ENCODE measurements around the gene CENPVL3. TPM values are rescaled to one million over a fixed set of nuclear protein-coding genes. Genes with fewer than 3 reads are reported as not detected.

The CENPVL3 gene
- total RNA-seq = not detected in 2 replicates

DNA sequence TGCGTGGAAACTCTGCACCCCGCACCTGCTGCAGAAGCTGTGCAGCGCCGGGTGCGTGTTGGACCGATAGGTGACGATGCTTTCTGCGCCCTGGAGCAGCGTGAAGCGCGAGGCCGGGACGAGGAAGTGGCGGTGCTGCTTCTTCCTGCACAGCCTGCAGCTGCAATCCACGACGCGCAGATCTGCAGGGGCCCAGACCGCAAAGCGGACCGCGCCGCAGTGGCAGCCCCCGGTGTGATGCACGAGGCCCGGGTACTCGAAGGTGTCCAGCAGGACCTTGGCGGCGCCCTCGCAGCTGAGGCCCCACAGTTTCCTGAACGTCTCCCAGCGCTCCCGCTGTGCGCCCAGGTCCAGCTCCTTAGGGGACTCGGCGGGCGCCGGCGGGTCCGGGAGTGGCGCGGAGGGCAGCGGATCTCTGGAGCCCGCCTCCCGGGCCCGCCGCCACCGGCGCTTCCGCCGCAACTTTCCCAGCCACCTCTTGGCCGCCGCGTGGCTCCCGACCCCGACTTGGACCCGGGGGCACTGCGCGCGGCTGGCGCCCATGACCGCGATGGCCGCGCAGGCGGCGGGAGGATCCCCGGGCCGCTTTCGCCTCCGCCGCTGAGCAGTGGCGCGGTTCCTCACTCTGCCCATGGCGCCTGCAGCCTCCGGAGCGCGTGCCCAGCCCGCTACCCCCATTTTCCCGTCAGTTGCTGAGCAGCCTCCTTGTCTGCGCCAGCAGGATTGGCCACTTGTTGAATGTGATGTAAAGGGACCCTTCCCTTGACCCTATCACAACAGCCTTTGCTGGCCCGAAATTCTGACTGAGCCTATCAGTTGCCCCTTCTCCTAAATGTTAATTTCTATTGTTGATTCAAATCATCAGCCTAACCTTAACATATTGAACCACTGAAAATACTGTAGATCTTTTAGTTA lies at the start of gene CENPVL3:
Gene CENPVL3, minus strand, starts transcription at position 672 of the 915 bp plus-strand sequence. Its CDS starts 39 bp downstream, at position 633.

Other genes starting within 250 kb of the CENPVL3 start
- 10.3 and 11.2 TPM in 2 replicates for gene NUDT11, start 122.3 kb downstream of the CENPVL3 start, total RNA-seq
- gene CENPVL2, start 63.9 kb upstream of the CENPVL3 start, total RNA-seq = not detected in 2 replicates
- not detected in 2 replicates for gene CENPVL1, start 91.6 kb upstream of the CENPVL3 start, total RNA-seq
- 9.3 and 11.2 TPM in 2 replicates for gene GSPT2, start 124.5 kb upstream of the CENPVL3 start, total RNA-seq

All from smooth muscle cell of trachea (primary cell).